Keratinocyte (primary cell): ENCODE measurements around the gene WSB1. TPM values are rescaled to one million over a fixed set of nuclear protein-coding genes. Genes with fewer than 3 reads are reported as not detected.

ENCODE experiments used
- DNase-seq: peaks from one replicate; pipeline ENCODE4 v3.0.0-alpha.2; 2011; ENCODE audit warnings: low read depth, missing footprints, low spot score
- FAIRE-seq: peaks from 2 replicates; lab custom pipeline; 2011; peaks lifted over from hg19 to GRCh38; lab: Jason Lieb, UNC
- H2AFZ ChIP-seq: 2 replicates; pipeline ENCODE4 v1.6.0; 2012; ENCODE audit warnings: low read length, control low read depth, inconsistent platforms; ENCODE audit not compliant: control insufficient read depth
- H3K27ac ChIP-seq: 2 replicates; pipeline ENCODE4 v1.5.1; 2011; ENCODE audit warnings: low read length; ENCODE audit not compliant: control insufficient read depth, insufficient read depth
- H3K27me3 ChIP-seq: 3 replicates; pipeline ENCODE4 v1.6.0; 2011; ENCODE audit warnings: low read length; ENCODE audit not compliant: control insufficient read depth, insufficient read depth; ENCODE audit errors: extremely low read depth
- H3K36me3 ChIP-seq, 2 experiments: 2 replicates in 1 of 2; 3 replicates in 1 of 2; pipeline ENCODE4 v1.5.1; 2011; ENCODE audit warnings: low read length in 2 of 2, mild to moderate bottlenecking in 1 of 2; ENCODE audit not compliant: control insufficient read depth in 2 of 2, insufficient read depth in 2 of 2; ENCODE audit errors: extremely low read depth in 1 of 2
- H3K4me1 ChIP-seq: 3 replicates; pipeline ENCODE4 v1.5.1; 2011; ENCODE audit warnings: low read length; ENCODE audit not compliant: control insufficient read depth, insufficient read depth; ENCODE audit errors: extremely low read depth
- H3K4me2 ChIP-seq: 3 replicates; pipeline ENCODE4 v1.6.0; 2011; ENCODE audit warnings: low read depth, low read length; ENCODE audit not compliant: control insufficient read depth, insufficient read depth; ENCODE audit errors: extremely low read depth
- H3K4me3 ChIP-seq, 3 experiments: fragments of 200-600 bp in 1 of 3; sonication (generic) in 1 of 3; 2 replicates in 2 of 3; 3 replicates in 1 of 3; pipeline ENCODE4 v1.5.1; 2011 to 2016; ENCODE audit warnings: low read length in 3 of 3, mild to moderate bottlenecking in 3 of 3, control low read depth in 2 of 3, inconsistent platforms in 1 of 3, low read depth in 1 of 3, mixed read lengths in 1 of 3, mixed run types in 1 of 3, moderate library complexity in 1 of 3; ENCODE audit not compliant: control insufficient read depth in 2 of 3, insufficient read depth in 2 of 3; ENCODE audit errors: extremely low read depth in 1 of 3
- H3K79me2 ChIP-seq: 2 replicates; pipeline ENCODE4 v1.6.0; 2012; ENCODE audit warnings: low read length; ENCODE audit not compliant: control insufficient read depth, insufficient read depth
- H3K9ac ChIP-seq: 3 replicates; pipeline ENCODE4 v1.6.0; 2011; ENCODE audit warnings: low read length; ENCODE audit not compliant: control insufficient read depth, insufficient read depth; ENCODE audit errors: extremely low read depth
- H3K9me1 ChIP-seq: 3 replicates; pipeline ENCODE4 v1.6.0; 2011; ENCODE audit warnings: low read length; ENCODE audit not compliant: control insufficient read depth, insufficient read depth; ENCODE audit errors: extremely low read depth
- H3K9me3 ChIP-seq: 2 replicates; pipeline ENCODE4 v1.5.1; 2012; ENCODE audit warnings: low read depth, low read length; ENCODE audit not compliant: control insufficient read depth
- H4K20me1 ChIP-seq: 3 replicates; pipeline ENCODE4 v1.6.0; 2011; ENCODE audit warnings: low read length; ENCODE audit not compliant: control insufficient read depth, insufficient read depth; ENCODE audit errors: extremely low read depth
- EZH2 ChIP-seq: IDR thresholded peaks from one replicate; pipeline ENCODE4 v1.6.1; 2012; ENCODE audit warnings: inconsistent platforms, mild to moderate bottlenecking, low read length, moderate library complexity
- dilution Hi-C: fragments of 300-500 bp; cut with MboI; formaldehyde crosslinking; loops from one replicate; pipeline ENCODE4 v1.7.0; 2020; ENCODE audit warnings: low sequenced_read_pairs; ENCODE audit not compliant: extremely low pct_ligation_motif_present
- polyA plus RNA-seq, 5 experiments: library from polyadenylated mRNA; depleted of rRNA in 3 of 5; stranded (reverse) in 3 of 5; stranded (forward) in 1 of 5; unstranded in 1 of 5; fragments of >200 nt; gene quantifications; 1 replicate in 1 of 5; 2 replicates in 3 of 5; 3 replicates in 1 of 5; pipeline versions ENCODE4 v1.2.1 to v1.2.3, GENCODE V29; 2011 to 2012; ENCODE audit warnings: missing spikeins in 2 of 5, low read depth in 1 of 5, low replicate concordance in 1 of 5
- TF ChIP-seq, protein P1 (sequence below), 3 experiments: IDR thresholded peaks in 1 of 3; conservative IDR thresholded peaks in 1 of 3; optimal IDR thresholded peaks in 1 of 3; 2 replicates in 2 of 3; 3 replicates in 1 of 3; pipeline versions ENCODE3 to v1.5.1; 2011; ENCODE audit warnings: low read length in 3 of 3, mild to moderate bottlenecking in 3 of 3, moderate library complexity in 2 of 3, control low read depth in 1 of 3, inconsistent platforms in 1 of 3; ENCODE audit not compliant: insufficient read depth in 2 of 3; ENCODE audit errors: extremely low read depth in 1 of 3

Gene WSB1
- polyA plus RNA-seq, 1 donor (not counting 4 experiments of a cell fraction or from before 2014, with no cell fraction given), result 135 TPM

- Histone ChIP-seq H3K27me3 (no peaks in the 10 kb centered on the region), H3K36me3 (no peaks in the 10 kb centered on the region), H3K79me2 (no peaks in the 10 kb centered on the region), H3K9me1 (no peaks in the 10 kb centered on the region), H3K9ac (no peak overlapping the region), H3K9me3 (no peaks in the 10 kb centered on the region), H3K27ac (no peak overlapping the region), H3K4me3 (no peak overlapping the region), H3K4me2 (no peak overlapping the region), H4K20me1 (no peaks in the 10 kb centered on the region), H2AFZ (no peak overlapping the region), H3K4me1 (peaks cover under 1% of the 10 kb centered on the region)
- FAIRE-seq (no peak), DNase-seq (no peak)
- dilution Hi-C loops, result no loop called here
- no peak for TF ChIP-seq EZH2
- TF ChIP-seq, protein P1, sequence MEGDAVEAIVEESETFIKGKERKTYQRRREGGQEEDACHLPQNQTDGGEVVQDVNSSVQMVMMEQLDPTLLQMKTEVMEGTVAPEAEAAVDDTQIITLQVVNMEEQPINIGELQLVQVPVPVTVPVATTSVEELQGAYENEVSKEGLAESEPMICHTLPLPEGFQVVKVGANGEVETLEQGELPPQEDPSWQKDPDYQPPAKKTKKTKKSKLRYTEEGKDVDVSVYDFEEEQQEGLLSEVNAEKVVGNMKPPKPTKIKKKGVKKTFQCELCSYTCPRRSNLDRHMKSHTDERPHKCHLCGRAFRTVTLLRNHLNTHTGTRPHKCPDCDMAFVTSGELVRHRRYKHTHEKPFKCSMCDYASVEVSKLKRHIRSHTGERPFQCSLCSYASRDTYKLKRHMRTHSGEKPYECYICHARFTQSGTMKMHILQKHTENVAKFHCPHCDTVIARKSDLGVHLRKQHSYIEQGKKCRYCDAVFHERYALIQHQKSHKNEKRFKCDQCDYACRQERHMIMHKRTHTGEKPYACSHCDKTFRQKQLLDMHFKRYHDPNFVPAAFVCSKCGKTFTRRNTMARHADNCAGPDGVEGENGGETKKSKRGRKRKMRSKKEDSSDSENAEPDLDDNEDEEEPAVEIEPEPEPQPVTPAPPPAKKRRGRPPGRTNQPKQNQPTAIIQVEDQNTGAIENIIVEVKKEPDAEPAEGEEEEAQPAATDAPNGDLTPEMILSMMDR (optimal IDR thresholded peaks at IDR 0.05 in 1 of 3, IDR thresholded peaks at IDR 0.05 in 1 of 3, conservative IDR thresholded peaks at IDR 0.05 in 1 of 3; ENCODE audit: extremely low read depth in 1 of 3, insufficient read depth in 2 of 3, low read length in 3 of 3), result no peak
Measured at GRCh38 chr17:27288183-27288582, 5.7 kb upstream of the WSB1 start.

GRCh38 chr17:27289856-27290255 is 4.1 kb upstream of the WSB1 start:
- no peaks in the 10 kb centered on the region for H4K20me1 ChIP-seq
- H3K9me1 ChIP-seq, result no peaks in the 10 kb centered on the region
- dilution Hi-C loops, result no loop called here
- no peak overlapping the region for H3K27ac ChIP-seq
- H3K79me2 ChIP-seq, result peaks cover 9% of the 10 kb centered on the region
- FAIRE-seq (no peak), DNase-seq (no peak)
- no peaks in the 10 kb centered on the region for H3K36me3 ChIP-seq
- no peaks in the 10 kb centered on the region for H3K27me3 ChIP-seq
- no peak overlapping the region for H2AFZ ChIP-seq
- no peak overlapping the region for H3K9ac ChIP-seq
- no peak overlapping the region for H3K4me3 ChIP-seq
- H3K9me3 ChIP-seq, result no peaks in the 10 kb centered on the region
- no peak overlapping the region for H3K4me2 ChIP-seq
- H3K4me1 ChIP-seq, result peaks cover 6% of the 10 kb centered on the region
- TF ChIP-seq, protein P1 (optimal IDR thresholded peaks at IDR 0.05 in 1 of 3, IDR thresholded peaks at IDR 0.05 in 1 of 3, conservative IDR thresholded peaks at IDR 0.05 in 1 of 3; ENCODE audit: extremely low read depth in 1 of 3, insufficient read depth in 2 of 3, low read length in 3 of 3), result no peak
- no peak for TF ChIP-seq EZH2
